Measurements from ENCODE around the gene KCNMA1.

The KCNMA1 gene

DNA sequence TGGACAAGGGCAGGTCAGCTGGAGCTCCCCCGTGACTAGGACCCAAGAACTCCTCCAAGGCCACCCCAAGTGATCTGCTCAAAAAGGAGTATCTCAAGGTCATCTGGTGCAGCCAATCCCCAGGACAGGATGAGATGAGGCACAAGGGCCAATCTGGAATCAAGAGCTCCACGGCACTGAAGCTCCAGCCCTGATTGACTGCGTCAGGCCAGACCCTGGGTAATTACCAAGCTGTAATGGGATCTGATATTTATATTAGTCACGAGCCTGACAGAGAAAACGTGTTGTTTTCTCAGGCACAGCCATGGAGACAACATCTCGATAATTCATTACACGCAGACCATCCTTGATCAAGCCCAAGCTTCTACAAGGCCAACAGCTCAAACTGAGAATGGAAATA, 4.2 kb downstream of the KCNMA1 start:
- no peak for DNase-seq (ENCODE audit: low read depth)

DNA sequence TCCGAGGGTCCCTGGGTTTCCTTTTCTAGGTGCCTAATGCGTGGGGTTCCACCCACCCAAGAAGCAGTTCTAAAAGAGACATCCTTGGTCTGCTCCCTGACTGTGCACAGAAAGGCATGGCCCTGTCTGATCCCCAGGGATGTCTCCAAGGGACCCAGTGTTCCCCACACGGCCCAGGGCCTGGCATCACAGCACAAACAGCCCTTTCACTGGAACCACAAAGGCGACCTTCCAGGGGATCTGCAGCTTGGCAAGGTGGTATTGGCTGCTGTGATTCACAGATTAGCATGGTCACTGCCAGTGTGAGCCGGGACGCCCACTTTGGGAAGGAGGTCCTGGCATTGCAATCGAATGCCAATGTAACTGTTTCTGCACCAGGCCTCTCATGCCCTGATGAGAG, 6.4 kb downstream of the KCNMA1 start:
- DNase-seq (ENCODE audit: low read depth) = no peak

DNA sequence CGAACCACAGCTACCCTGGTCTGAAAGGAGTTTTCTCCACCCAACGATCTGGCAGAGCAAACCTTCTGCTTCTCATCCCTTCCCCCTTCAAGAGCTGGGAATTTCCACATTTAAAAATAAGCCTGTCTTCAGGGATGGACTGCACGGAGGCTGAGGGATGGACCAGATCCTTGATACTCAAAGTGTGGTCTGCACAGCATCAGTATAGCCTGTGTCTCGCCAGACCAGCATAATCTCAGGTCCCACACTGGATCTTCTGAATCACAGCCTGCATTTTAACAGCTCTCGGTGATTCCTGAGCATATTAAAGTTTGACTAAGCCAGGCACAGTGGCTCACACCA, 7.1 kb downstream of the KCNMA1 start:
- no peak for DNase-seq (ENCODE audit: low read depth)

DNA sequence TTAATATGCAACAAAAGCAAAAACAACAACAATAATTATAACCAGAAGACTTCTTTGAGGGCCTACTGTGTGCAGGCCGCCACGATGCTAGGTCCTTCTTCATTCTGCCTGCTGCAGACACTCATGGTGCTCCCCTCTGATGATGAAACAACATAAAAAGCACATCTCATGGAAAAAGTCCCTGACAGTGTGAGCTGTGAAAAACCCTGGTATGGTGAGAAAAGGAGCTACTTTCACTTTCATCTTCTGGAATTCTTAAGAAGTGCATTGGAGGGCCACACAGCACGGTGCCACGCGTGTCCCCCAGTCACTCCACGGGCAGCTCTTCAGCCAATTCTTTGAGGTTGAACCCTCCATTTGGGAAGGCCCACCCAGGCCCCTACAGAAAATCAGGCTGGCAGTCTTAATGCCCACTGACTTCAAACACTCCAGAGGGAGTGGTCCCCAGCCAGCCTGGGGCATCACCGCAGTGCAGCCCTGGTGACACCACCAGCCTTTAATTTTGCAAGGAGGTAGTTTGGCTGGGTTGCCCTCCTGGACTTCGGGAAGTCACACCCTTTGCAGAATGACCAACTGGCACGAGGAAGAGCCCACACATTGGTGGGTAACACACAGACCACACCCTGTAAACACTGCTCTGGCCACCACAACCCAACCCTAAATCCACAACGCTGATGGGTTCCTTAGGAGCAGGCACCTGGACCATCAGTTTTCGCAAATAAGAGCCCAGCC, 7.7 kb downstream of the KCNMA1 start:
- peak; percentile 56 for DNase-seq (ENCODE audit: low read depth)

DNA sequence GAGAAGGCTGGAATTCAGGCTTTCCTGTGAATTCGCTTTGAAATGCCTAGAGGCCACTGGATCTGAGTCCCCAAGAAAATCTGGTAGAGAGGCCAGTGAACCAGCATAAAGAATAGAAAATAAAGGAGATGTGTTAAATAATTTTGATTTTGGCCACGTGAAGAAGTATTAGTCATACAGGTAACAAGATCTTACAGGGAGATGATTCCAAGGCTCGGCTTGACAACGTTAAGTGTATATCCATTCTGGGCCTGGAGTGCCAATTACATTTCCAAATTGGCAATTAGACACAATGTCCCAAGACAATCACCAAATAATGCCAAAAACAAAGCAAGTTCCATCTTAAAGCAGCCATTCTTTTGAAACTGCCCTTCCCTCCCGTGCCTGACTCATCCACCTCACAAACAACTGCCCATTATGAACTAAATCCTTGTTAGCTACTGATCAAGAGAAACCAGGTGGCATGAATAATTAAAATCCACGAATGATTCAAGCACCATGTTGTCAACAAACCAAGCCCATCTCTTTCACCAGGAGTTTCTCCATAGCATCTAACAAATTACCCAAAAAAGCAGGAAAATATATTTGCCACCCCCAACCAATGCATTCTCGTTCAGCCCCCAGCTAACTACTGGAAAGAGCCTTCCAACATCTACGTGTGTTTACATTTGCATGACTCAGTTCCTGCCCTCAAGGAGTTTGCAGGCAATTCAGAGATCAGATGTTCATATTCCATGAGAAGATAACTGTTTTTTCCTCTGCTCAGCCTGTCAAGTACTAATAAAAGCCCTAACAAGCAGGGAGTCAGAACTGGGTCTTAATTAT, 8.5 kb downstream of the KCNMA1 start:
- peak; percentile 91 for DNase-seq (ENCODE audit: low read depth)

DNA sequence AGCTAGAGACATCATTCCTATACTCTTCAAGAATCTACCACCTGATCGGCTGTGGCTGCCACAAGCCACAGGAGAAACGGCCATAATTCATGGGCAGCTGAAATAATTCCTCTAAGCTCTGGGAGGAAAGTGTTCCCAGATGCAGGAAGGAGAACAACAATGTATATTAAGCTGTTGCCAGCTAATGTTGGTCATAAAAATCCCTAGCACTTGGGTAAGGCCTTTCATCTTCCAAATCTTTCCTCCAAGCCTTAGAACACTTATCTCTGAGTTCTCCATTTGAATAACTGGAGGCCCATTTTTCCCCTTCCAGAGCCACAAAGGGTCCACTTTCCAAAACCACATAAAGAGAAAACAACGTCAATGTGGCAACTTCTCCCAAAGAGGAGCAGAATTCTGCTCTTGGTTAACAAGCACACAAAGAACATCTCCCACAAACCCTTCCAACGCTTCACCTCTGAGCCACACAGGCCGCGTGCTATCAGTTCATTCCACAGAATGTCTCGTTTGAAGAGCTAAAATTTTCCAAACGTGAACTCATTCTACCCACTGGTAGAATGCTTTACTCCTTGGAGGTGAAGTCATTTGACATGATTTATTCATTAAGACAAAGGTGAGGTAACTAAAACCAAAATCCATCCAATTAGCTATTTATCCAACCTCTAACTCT, 11.2 kb downstream of the KCNMA1 start:
- DNase-seq (ENCODE audit: low read depth) = no peak

DNA sequence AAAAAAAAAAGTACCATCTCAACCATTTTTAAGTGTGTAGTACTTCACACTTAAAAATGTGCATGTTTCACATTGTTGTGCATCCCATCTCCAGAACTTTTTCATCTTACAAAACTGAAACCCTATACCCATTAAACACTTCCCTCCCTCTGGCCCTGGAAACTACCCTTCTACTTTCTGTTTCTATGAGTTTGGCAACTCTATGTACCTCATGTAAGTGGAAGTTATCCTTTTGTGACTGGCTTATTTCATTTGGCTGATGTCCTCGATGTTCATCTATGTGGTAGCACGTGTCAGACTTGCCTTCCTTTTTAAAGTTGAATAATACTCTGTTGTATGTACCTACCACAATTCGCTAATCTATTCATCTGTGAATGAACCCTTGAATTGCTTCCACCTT, 12.2 kb downstream of the KCNMA1 start:
- no peak for DNase-seq (ENCODE audit: low read depth)

DNA sequence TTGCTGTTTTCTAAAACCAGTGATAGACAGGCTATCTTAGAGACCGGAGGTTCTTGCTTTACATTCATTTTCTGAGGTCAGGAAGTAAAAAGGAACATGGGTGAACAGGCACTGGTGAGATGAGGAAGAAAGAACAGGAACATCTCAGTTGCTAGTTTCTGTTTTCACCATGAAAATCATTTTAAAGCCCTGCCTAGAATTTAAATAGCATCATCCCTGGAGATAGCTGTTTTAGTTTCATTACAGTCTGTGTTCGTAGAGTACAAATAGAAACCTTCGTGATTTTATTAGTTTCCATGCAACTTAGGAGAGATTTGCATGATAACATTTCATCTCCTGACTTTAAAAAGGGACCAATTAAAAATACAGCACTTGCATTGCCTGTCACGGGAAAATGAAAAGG, 14.7 kb downstream of the KCNMA1 start:
- no peak for DNase-seq (ENCODE audit: low read depth)

DNA sequence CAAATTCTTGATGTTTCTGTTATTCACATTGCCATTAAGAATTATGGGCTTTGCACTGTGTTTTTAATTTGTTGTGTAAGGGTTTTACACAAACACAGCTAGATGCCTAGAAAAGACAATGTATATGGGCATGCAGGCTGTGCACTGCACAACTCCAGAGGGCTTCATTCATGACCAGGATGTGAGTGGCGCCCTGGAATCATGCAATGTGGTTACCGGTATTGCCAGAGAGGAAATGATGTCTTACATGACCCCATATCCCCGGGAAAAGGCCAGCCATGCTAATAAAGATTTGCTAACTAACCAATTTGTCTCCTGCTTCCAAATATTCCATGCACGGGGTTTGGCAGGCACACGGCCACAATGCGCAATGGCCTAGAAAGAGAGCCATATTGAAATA, 16.9 kb downstream of the KCNMA1 start:
- DNase-seq (ENCODE audit: low read depth) = peak; percentile 89

DNA sequence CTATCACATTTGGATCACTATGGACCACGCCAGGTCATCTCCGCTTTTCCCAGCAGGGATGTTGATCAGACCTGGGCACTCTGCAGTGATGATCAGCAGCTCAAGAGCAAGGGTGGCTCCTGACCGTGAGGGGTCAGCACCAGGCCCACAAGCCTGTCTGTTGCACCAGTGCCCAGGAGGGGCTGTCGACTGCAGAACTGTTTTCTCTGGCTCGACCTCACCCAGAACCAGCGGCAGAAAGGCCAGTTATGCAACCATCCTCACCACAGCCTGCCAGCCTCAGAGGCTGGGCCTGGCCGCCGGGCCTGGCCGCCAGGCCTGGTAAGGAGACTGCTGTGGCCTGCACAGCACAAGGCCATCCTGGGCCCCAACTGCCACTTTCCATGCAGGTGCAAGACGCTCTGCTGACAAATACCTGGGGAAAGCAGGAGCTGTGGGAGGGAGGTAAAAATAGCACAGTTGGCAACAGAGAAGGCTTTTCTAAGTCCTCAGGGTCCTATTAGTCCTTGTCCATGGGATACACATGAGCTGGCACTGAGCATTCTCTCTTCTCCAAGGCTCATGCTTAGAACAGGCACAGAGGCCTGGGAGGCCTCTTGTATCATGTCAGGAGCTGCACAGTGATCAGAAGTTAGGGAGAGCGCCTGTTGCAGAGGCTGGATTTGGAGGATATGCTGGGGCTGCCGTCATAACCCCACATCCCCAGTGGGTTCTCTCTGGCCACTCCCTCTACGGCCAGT, 17.5 kb downstream of the KCNMA1 start:
- DNase-seq (ENCODE audit: low read depth) = no peak

DNA sequence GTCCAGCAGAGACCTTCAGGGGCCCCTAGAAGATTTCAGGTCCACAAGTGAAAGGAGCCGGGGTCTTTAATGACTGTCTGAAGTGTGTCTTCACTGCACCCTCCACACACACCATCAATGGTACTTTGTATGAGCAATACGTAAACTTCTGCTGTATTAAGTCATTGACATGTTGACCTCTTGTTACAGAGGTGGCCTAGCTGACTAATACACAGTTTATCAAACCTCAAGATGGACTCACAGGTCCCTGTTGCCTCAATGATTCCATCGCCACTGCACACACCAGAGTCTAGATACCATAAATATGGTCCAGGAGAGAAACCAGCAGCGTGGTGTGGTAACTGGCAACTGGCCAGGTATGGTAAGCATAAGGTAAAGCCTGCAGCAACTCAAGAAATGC, 19.5 kb downstream of the KCNMA1 start:
- peak; percentile 50 for DNase-seq (ENCODE audit: low read depth)

DNA sequence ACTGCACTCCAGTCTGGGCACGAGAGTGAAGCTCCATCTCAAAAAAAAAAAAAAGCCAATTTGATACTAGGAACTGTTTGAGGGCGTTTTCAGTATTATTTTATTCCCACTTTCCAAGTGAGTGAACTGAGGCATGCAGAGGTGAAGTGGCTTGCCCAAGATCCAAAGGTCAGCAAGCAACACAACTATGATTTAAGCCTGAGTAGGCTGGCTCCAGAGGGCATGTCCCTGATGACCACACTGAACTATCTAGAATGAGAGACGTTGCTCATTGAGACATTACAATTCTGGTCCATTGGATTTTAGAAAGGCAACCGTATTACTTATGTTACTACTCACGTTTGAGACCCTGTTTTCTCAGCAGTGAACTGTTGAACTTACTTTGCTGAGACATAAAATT, 20.8 kb downstream of the KCNMA1 start:
- no peak for DNase-seq (ENCODE audit: low read depth)

DNA sequence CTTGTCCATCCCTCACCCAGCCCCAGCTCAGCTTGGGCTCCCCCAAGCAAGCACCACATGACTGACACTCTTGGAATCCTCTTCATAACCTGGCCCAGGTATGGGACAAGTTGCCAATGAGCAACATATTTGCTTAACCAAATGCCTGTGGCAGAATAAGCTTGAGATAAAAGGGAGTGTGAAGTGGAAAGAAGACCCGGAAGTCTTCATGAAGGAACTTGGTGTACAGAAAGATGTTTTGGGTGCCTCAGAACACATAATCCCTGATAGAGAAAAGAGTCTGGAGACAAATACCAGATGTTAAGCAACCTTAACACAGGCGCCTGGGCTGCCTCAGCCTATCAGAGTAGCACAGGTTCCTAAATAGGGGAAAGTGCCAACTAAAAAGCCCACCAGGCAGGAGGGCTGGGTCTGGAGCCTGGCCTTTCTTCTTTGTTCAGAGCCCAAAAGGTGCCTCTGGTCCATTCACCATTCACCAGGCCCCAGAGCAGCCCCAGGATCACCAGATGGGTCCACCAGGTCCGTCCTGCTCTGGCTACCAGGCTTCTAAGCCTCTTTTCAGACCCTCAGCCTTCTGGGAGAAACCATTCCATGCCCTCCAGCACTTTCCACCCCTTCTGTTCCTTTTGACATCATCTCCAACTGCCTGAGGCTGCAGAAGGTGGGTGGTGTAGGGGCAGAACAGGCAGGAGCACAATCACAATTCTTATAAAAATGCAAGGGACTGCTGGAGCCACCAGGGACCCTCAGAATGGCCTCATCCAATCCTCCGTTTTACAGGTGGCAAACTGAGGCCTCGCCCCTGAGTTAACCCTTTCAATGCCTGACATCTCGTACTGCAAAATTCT, 22.6 kb downstream of the KCNMA1 start:
- no peak for DNase-seq (ENCODE audit: low read depth)

DNA sequence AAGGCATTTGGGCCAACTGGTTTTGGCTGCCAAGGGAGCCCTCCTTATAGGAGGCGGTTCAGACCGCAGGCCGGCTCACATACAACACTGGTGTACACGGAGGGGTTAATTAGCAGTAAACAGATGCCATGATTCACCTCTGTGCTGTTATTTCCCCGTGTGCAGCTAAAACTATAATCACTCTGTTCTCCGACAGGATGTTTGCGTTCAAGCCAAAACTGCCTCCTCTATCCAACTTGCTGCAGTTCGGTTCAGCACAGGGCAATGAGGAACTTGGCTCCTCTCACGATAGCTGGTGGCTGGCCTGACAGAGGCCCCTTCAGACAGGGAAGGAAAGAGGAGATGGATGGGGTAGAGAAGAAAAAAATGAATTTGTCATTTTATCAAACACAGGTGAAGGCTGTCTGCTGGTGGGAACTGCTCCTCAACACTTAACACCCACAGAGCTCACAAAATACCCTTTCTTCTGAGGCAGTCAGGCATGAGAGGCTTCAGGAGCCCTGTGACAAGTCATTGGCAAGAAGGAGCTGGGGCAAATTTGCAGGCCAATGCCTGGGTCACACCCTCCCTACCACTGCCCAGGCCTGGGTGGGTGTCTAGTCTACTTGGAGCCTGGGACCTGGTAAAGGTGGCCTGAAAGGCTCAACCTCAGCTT, 24.0 kb downstream of the KCNMA1 start:
- DNase-seq (ENCODE audit: low read depth) = no peak

DNA sequence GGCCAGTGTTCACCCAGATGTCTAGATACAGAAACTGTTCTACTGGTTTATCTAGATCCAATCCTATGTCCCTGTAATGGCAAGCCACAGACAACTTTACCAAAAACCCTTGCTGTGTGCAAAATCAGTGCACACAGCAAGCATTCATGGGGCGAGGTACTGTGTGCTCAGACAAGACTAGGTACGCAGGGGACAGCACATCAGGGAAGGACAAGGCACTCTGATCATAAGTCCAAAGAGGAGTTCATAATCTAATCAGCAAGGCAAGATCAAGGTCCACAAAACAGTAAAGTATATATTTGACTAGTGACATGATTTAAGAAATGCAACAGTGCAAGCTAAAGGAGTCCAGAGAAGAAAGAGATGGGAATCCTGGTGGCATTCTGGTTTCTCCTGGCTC, 25.9 kb downstream of the KCNMA1 start:
- DNase-seq (ENCODE audit: low read depth) = no peak

DNA sequence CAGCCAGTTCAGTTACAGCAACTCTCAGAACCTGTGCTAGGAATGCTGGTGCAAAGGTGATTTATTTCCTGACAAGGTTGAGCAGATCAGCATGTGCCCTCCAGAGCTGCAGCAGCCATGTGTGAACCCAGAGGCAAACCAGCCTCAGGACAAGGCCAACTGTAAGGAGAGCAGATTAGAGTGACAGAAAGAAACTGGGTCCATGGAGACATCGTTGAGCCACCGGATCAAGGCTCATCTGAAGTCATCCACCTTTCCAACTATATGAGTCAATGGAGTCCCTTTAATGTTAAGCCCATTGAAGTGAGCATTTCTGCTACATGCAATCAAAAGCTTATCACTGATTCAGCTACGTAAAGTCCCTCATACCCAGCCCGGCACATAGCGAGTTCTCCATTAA, 26.4 kb downstream of the KCNMA1 start:
- DNase-seq (ENCODE audit: low read depth) = no peak

DNA sequence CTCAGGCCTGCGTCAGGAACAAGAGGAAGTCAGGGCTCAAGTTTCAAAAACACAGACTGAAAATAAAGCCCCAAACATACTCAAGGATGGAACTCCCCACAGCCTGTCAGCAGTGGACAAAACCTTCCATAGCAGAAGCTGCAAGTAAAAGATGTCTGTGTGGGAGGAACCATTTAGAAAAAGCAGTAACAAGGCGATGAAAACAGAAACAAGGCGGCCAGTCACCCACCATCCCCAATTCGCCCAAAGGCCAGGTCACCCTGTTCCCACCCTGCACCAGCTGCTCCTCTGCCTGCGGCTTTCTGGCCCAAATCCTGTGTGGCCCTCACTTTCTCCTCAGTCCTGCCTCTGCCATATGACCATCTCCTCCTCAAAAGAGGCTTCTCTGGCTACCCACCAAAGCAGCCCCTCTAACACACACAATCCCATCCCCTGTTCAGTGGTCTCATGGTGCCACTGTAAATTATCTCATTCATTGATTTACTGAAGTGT, 27.8 kb downstream of the KCNMA1 start:
- no peak for DNase-seq (ENCODE audit: low read depth)

DNA sequence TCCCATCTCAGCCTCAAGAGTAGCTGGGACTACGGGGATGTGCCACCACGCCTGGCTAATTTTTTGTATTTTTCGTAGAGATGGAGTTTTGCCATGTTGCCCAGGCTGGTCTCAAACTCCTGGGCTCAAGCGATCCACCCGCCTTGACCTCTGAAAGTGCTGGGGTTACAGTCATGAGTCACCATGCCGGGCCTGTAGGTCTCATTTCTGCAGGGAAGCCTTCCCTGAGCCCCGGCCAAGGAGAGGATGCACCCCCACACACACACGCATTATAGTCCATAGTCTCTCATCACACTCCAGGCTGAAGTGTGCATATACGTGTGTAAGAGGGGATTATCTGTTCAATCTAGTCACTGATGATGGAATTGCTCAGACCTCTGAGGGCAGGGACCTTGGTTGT, 29.3 kb downstream of the KCNMA1 start:
- peak; percentile 50 for DNase-seq (ENCODE audit: low read depth)

DNA sequence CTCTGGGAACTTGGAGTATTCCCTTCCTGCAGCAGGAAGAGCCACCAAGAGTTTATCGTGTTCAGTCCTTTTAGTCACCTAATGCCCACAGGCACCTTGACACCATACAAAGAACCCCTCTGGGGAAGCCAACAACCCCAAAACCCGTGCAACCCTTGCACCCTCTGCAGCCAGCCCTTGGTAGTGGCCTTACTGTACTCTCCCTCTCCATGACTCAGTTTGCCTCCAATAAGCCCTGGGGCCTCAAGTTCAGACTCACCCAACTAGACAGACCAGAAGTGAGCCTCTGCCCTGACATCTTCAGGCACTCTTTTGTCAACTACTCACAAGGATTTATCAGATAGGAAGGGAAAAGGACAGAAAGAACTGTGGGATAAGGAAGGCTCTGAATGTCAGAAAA, 30.9 kb downstream of the KCNMA1 start:
- peak; percentile 49 for DNase-seq (ENCODE audit: low read depth)

DNA sequence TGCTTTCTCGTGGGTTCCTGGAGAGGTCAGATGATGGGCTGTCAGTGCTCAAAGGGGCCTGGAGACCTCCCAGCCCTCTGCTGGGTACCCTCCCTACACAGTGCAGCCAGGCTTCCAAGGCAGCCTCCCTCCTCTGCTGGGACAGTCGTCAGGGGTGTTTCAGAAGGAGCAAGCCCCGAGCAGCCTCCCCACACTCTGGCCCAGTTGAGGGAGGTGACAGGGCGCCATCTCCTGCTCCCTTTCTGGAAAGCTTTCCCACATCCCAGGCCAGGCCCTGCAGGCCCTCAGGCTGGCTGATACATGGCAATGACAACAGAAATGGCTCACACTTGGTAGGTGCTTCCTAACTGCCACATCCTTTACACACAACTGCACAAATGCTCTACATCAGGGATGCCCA, 32.1 kb downstream of the KCNMA1 start:
- DNase-seq (ENCODE audit: low read depth) = peak; percentile 54

DNA sequence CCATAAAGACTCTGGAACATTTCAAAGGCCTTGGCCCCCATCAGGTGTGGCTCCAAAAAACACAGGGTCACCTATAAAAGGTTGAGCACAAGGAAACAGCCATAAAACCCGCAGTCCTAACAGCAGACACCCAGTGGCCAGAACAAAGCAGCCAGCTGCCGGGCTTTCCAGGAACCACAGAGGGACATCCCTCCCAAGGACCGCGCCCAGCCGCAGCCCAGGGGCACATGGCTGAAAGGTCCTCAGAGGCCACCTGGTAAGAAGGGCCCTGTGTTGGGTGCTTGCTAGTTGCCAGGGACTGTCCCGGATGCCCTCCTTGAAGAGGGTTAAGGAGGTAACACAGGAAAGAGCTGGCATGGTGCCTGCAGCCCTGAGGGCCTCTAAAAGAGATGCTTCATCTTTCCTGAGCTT, 32.7 kb downstream of the KCNMA1 start:
- DNase-seq (ENCODE audit: low read depth) = peak; percentile 38
